Dermis microvascular lymphatic vessel endothelial cell (primary cell): ENCODE data around the gene TMPRSS11E. TPM values are rescaled to one million over a fixed set of nuclear protein-coding genes. Genes with fewer than 3 reads are reported as not detected.
"Not testable (repeated sequence)": the region's sequence is repeated elsewhere in the genome, so short reads cannot be mapped to it uniquely, and the experiment has no call there.

ENCODE experiments used
- DNase-seq, 2 donors: peaks; one replicate each; pipeline versions ENCODE4 v3.0.0 to v3.0.0-alpha.2; 2010; ENCODE audit warnings: low read depth in 2 of 2
- total RNA-seq: library from RNA; depleted of rRNA; stranded (reverse); fragments of >200 nt; gene quantifications from 2 replicates; pipeline ENCODE4 v1.2.1, GENCODE V29; 2014

TMPRSS11E gene
- total RNA-seq, 1 donor from 2014 or later = not detected

DNA sequence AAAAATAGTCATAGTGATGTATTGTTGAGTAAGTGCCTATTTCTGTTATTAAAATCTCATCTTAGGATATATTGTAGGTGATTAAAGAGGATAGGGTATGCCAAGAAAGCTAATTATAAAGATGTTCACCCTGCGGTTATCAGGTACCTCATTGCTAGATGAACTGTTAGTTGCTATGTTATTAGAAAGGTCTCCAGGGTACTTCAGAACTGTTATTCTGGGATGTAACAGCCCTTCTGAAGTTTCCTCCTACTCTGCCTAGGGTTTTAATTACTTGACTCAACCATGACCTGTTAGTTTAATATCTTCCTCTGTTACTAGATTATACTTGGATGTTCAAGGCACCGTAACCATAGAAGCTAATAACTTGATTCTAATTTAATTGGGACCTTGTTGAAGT is 15.4 kb downstream of the TMPRSS11E start:
- DNase-seq = no peak

DNA sequence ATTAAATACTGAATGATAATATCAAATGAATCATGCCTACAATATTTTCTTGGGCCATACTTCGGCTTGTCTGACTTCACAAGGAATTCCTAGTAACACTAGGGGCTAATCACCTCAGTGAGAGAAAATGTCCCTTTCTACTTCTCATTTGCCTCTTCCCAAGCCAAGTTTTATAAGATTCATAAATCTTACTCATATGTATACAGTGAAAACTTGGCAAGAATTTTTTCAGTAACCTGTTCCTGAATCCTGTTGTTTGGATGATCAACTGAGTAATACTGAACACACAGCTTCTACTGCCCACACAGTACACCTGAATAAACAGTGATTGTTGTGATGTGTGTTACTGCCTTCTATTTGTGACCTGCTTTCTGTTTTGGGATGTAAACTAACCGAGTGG is 16.5 kb downstream of the TMPRSS11E start:
- DNase-seq = no peak

DNA sequence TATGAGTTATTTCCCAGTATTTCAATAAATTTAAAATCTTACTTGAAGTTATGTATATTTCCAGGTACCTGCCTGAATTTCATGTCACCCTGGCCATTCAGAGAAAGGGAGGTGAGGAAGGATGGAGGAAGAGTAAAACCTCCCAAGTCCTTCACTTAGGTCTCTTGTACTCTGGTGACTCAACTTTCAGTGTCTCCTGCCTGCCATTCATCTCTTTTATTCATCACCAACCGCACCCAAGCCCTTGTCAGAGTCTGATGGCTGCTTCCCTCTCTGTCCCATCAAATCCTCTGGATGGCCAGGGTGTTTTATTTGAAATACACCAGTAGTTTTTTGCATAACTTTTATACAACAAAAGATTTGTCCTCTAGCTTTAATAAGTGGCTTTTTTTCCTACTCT is 17.8 kb downstream of the TMPRSS11E start:
- no peak for DNase-seq

GRCh38 chr4:68466185-68466584 is 18.9 kb downstream of the TMPRSS11E start:
- DNase-seq = no peak

- no peak for DNase-seq
Observed at GRCh38 chr4:68466751-68467150, 19.5 kb downstream of the TMPRSS11E start.

- no peak for DNase-seq
Observed at GRCh38 chr4:68469482-68469881, 22.2 kb downstream of the TMPRSS11E start.

DNA sequence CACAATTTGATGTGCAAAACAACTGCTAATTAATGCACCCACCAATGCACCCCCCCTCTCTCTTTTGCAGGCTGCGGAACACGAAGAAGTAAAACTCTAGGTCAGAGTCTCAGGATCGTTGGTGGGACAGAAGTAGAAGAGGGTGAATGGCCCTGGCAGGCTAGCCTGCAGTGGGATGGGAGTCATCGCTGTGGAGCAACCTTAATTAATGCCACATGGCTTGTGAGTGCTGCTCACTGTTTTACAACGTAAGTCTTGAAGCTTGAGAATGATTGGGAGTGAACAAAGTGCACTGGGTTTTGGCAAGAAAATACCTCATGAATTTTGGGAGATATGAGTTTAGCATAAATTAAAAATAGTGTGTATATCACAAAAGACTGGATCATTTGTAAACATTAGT is 28.9 kb downstream of the TMPRSS11E start:
- no peak for DNase-seq

- DNase-seq = no peak
Observed at GRCh38 chr4:68489338-68489737, 42.1 kb downstream of the TMPRSS11E start.

- no peak for DNase-seq
Observed at GRCh38 chr4:68490826-68491457, 43.7 kb downstream of the TMPRSS11E start.

- DNase-seq = no peak
Observed at GRCh38 chr4:68494688-68495087, 47.4 kb downstream of the TMPRSS11E start.

- peak; percentile 29 to 57 for DNase-seq
Observed at GRCh38 chr4:68498413-68499007, 51.2 kb downstream of the TMPRSS11E start.

- DNase-seq = no peak
Observed at GRCh38 chr4:68499021-68499420, 51.8 kb downstream of the TMPRSS11E start.

DNA sequence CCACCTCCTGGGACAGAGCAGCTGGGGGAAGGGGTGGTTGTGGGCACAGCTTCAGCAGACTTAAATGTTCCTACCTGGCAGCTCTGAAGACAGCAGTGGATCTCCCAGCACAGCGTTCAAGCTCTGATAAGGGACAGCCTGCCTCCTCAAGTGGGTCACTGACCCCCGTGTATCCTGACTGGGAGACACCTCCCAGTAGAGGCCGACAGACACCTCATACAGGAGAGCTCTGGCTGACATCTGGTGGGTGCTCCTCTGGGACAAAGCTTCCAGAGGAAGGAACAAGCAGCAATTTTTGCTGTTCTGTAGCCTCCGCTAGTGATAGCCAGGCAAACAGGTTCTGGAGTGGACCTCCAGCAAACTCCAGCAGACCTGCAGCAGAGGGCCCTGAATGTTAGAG is 56.2 kb downstream of the TMPRSS11E start:
- not testable (repeated sequence) for DNase-seq

GRCh38 chr4:68504836-68505235 is 57.6 kb downstream of the TMPRSS11E start:
- DNase-seq = not testable (repeated sequence)

DNA sequence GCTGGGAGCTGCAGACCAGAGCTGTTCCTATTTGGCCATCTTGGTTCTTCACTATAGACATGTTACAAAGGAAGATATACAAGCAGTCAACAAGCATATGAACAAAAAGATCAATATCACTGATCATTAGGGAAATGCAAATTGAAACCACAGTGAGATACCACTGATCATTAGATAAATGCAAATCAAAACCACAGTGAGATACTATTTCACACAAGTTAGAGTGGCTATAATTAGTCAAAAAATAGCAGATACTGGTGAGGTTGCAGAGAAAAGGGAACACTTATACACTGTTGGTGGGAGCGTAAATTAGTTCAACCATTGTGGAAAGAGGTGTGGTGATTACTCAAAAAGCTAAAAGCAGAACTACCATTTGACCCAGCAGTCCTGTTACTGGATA is 58.2 kb downstream of the TMPRSS11E start:
- not testable (repeated sequence) for DNase-seq

DNA sequence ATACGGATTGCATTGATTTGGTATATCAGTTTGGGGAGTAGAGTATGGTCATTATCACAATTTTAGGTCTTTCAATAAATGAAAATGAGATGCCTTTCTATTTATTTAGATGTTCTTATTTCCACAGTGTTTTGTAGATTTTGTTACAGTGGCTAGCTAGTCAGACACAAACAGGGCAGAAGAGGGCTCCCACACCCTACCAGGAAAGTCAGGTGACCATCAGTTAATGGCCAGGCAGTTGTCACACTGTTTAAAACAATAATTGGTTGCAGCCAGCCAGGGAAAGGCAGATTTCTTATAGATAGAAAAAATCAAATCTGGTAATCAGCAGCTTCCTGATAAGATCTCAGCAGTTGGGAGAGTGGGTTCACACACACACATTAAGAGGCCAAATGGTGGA is 71.6 kb downstream of the TMPRSS11E start:
- DNase-seq = no peak

DNA sequence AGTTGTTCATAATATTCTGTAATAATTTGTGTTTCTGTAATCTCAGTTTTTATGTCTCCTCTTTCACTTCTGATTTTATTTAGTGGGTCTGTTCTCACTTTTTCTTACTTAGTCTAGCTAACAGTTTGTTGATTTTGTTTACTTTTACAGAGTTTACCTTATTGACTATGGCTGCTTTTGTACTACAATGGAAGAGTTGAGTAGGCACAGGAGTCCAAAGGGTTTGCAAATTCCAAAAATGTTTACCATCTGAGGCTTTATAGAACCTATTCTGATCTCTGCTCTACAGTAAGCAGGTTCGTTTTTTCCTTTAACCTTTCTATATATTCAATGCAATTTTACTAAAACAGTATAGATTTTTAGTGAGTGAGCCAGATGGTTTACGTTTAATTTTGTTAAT is 73.7 kb downstream of the TMPRSS11E start:
- no peak for DNase-seq

DNA sequence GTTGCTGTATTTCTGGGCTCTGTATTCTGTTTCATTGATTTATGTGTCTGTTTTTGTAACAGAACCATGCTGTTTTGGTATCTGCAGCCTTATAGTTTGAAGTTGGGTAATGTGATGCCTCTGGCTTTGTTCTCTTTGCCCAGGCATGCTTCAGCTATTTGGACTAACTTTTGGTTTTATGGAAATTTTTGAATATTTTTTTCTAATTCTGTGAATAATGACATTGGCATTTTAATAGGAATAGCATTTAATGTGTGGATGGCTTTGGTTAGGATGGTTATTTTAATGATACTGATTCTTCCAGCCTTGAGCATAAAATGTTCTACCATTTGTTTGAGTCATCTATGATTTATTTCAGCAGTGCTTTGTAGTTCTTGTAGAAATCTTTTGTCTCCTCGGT is 75.0 kb downstream of the TMPRSS11E start:
- not testable (repeated sequence) for DNase-seq

DNA sequence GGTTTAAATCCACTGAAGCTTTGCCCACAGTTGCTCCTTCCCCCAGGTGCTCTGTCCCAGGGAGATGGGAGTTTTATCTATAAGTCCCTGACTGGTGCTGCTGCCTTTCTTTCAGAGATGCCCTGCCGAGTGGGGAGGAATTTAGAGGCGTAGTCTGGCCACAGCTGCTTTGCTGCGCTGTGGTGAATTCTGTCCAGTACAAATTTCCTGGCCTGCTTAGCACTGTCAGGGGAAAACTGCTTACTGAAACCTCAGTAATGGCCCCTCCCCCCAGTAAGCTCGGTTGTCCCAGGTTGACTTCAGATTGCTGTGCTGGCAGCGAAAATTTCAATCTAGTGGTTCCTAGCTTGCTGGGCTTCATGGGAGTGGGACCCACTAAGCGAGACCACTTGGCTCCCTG is 88.7 kb downstream of the TMPRSS11E start:
- DNase-seq = no peak

DNA sequence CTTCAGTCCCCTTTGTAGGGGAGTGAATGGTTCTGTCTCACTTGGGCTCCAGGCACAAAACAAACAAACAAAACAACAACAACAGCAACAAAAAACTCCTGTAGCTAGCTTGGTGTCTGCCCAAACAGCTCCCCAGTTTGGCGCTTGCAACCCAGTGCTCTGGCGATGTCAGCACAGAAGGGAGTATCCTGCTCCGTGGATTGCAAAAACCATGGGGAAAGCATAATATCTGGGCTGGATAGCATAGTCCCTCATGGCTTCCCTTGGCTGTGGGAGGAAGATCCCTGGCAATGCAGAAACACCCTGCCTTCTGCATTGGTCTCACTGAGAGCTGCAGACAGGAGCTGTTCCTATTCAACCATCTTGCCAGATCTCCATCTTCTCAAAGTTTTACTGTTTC is 89.1 kb downstream of the TMPRSS11E start:
- DNase-seq = no peak

DNA sequence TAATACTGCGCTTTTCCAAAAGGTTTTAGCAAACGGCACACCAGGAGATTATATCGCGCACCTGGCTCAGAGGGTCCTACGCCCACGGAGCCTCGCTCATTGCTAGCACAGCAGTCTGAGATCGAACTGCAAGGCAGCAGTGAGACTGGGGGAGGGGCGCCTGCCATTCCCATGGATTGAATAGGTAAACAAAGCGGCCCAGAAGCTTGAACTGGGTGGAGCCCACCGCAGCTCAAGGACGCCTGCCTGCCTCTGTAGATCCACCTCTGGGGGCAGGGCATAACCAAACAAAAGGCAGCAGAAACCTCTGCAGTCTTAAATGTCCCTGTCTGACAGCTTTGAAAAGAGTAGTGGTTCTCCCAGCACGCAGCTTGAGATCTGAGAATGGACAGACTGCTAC is 95.5 kb downstream of the TMPRSS11E start:
- not testable (repeated sequence) for DNase-seq
